A549 (cell line): ENCODE data around the gene NKX2-8. TPM values are rescaled to one million over a fixed set of nuclear protein-coding genes. Genes with fewer than 3 reads are reported as not detected.

Source experiments
- ATAC-seq, 2 experiments: fragments of 200-7000 bp in 1 of 2; fragments of >200 bp in 1 of 2; cut with Nextera tagmentation in 1 of 2; cut with Tn5 transposase in 1 of 2; 3 replicates each; pipeline versions ENCODE4 v1.8.0 to v1.9.1; 2018 to 2020; ENCODE audit warnings: mild to moderate bottlenecking in 1 of 2, moderate library complexity in 1 of 2
- CTCF ChIA-PET: fragments of 300-600 bp; sonication (Branson Sonifier 250); formaldehyde crosslinking; extraction: SDS; loops from one replicate; lab custom pipeline; 2021; ENCODE audit warnings: antibody characterized with exemption, inconsistent platforms; lab: Yijun Ruan, JAX
- POLR2A ChIA-PET: fragments of 350-600 bp; formaldehyde crosslinking; extraction: SDS; loops from one replicate; lab custom pipeline; 2021; ENCODE audit warnings: antibody characterized with exemption, inconsistent platforms; lab: Yijun Ruan, JAX
- DNase-seq, 2 experiments: peaks; one replicate each; pipeline versions ENCODE4 v3.0.0 to v3.0.0-alpha.2; 2011 to 2016; ENCODE audit warnings: low read depth in 1 of 2, low spot score in 1 of 2
- FAIRE-seq: peaks from 2 replicates; lab custom pipeline; 2011; peaks lifted over from hg19 to GRCh38; lab: Jason Lieb, UNC
- H3K27ac ChIP-seq, 2 experiments: fragments of >200 bp; sonication (Bioruptor Twin); formaldehyde crosslinking; 3 replicates each; pipeline ENCODE4 v1.5.1; 2016 to 2017
- H3K4me1 ChIP-seq: fragments of >200 bp; sonication (Bioruptor Twin); formaldehyde crosslinking; 3 replicates; pipeline ENCODE4 v1.6.1; 2016
- H3K4me2 ChIP-seq: fragments of >200 bp; sonication (Bioruptor Twin); formaldehyde crosslinking; 3 replicates; pipeline ENCODE4 v1.6.1; 2016
- H3K4me3 ChIP-seq: fragments of >200 bp; sonication (Bioruptor Twin); formaldehyde crosslinking; 3 replicates; pipeline ENCODE4 v1.5.1; 2016
- H3K9me3 ChIP-seq: fragments of >200 bp; sonication (Bioruptor Twin); formaldehyde crosslinking; 3 replicates; pipeline ENCODE4 v1.6.1; 2016
- BCL3 ChIP-seq: fragments of >200 bp; sonication (Bioruptor Twin); formaldehyde crosslinking; IDR thresholded peaks from 3 replicates; pipeline ENCODE4 v1.6.1; 2016
- BHLHE40 ChIP-seq: IDR thresholded peaks from 2 replicates; pipeline ENCODE4 v1.6.1; 2012; ENCODE audit warnings: low read depth, low read length, inconsistent platforms
- CHD2 ChIP-seq: fragments of 150-350 bp; IDR thresholded peaks from 2 replicates; pipeline ENCODE4 v1.6.1; 2014; ENCODE audit warnings: low read length; ENCODE audit not compliant: partially characterized antibody
- CTCF ChIP-seq: fragments of >200 bp; sonication (Bioruptor Twin); formaldehyde crosslinking; IDR thresholded peaks from 3 replicates; pipeline ENCODE4 v1.5.1; 2016
- ELK1 ChIP-seq: fragments of 150-350 bp; IDR thresholded peaks from 2 replicates; pipeline ENCODE4 v1.6.1; 2014; ENCODE audit warnings: low read depth, mild to moderate bottlenecking, low read length
- EP300 ChIP-seq, 2 experiments: fragments of >200 bp; sonication (Bioruptor Twin); formaldehyde crosslinking; IDR thresholded peaks; 2 replicates in 1 of 2; 3 replicates in 1 of 2; pipeline ENCODE4 v1.6.1; 2016 to 2017
- ESRRA ChIP-seq: fragments of 150-350 bp; IDR thresholded peaks from 2 replicates; pipeline ENCODE4 v1.6.1; 2014; ENCODE audit warnings: mild to moderate bottlenecking, low read length, borderline replicate concordance
- FOSL2 ChIP-seq, 2 experiments: fragments of 450-650 bp in 1 of 2; fragments of >200 bp in 1 of 2; sonication (Bioruptor Twin) in 1 of 2; formaldehyde crosslinking; IDR thresholded peaks; 2 replicates each; pipeline versions ENCODE4 v1.5.0 to v1.6.1; 2016 to 2020; ENCODE audit warnings: mild to moderate bottlenecking in 1 of 2, moderate library complexity in 1 of 2
- GATA3 ChIP-seq: IDR thresholded peaks from 2 replicates; pipeline ENCODE4 v1.6.1; 2012; ENCODE audit warnings: borderline replicate concordance
- HES2 ChIP-seq: fragments of >200 bp; sonication (Bioruptor Twin); formaldehyde crosslinking; IDR thresholded peaks from 2 replicates; pipeline ENCODE4 v1.6.1; 2016
- HMGXB4 ChIP-seq: fragments of 250-450 bp; sonication (Bioruptor Pico); IDR thresholded peaks from 2 replicates; pipeline ENCODE4 v1.5.0; 2021; ENCODE audit warnings: mild to moderate bottlenecking, moderate library complexity, borderline replicate concordance
- JUN ChIP-seq, 2 experiments: fragments of >200 bp; sonication (Bioruptor Twin); formaldehyde crosslinking; IDR thresholded peaks; 2 replicates in 1 of 2; 3 replicates in 1 of 2; pipeline ENCODE4 v1.6.1; 2016 to 2017
- NR3C1 ChIP-seq: fragments of >200 bp; sonication (Bioruptor Twin); formaldehyde crosslinking; IDR thresholded peaks from 3 replicates; pipeline ENCODE4 v1.6.1; 2017
- PBX3 ChIP-seq: IDR thresholded peaks from 2 replicates; pipeline ENCODE4 v1.6.1; 2012
- POLR2AphosphoS2 ChIP-seq: conservative IDR thresholded peaks from 2 replicates; pipeline ENCODE4 v1.6.1; 2012; ENCODE audit warnings: low read length, improper control_type of control experiment, inconsistent platforms
- RNF2 ChIP-seq: fragments of 200-600 bp; sonication (generic); IDR thresholded peaks from 2 replicates; pipeline ENCODE4 v1.6.1; 2016; ENCODE audit warnings: low read depth, mild to moderate bottlenecking, antibody characterized with exemption, moderate library complexity, borderline replicate concordance
- SMC3 ChIP-seq: fragments of >200 bp; sonication (Bioruptor Twin); formaldehyde crosslinking; IDR thresholded peaks from 3 replicates; pipeline ENCODE4 v1.6.1; 2018; ENCODE audit warnings: inconsistent platforms
- TFCP2L1 ChIP-seq: fragments of 250-450 bp; sonication (Bioruptor Pico); IDR thresholded peaks from 2 replicates; pipeline ENCODE4 v1.5.0; 2021; ENCODE audit warnings: mild to moderate bottlenecking
- TP53 ChIP-seq: fragments of 250-450 bp; sonication (Bioruptor Pico); IDR thresholded peaks from 2 replicates; pipeline ENCODE4 v1.5.0; 2021; ENCODE audit warnings: mild to moderate bottlenecking, moderate library complexity
- ZNF302 ChIP-seq: fragments of 250-450 bp; sonication (Bioruptor Pico); IDR thresholded peaks from 2 replicates; pipeline ENCODE4 v1.9.0; 2021; ENCODE audit warnings: inconsistent platforms, mild to moderate bottlenecking, moderate library complexity
- WGBS: methylation state at CpG from one replicate; pipeline ENCODE4 v1.1.6; 2017; ENCODE audit errors: missing lambda C conversion rate; 5-methylcytosine and 5-hydroxymethylcytosine counted together
- polyA plus RNA-seq, 4 experiments: library from polyadenylated mRNA; depleted of rRNA in 3 of 4; stranded (reverse); fragments of >200 nt; fragmentation: RNase III in 1 of 4; extraction: RNeasy Plus Mini Kit Qiagen cat#74134 plus additional on column Dnase treatment in 1 of 4; gene quantifications; 2 replicates in 3 of 4; 3 replicates in 1 of 4; pipeline ENCODE4 v1.2.3, GENCODE V29; 2011 to 2017

NKX2-8 gene
- polyA plus RNA-seq, 2 of the 4 experiments (the other 2 are of a cell fraction) = 0.58 to 0.68 TPM

- no peaks in the 10 kb centered on the region for H3K4me1 ChIP-seq
- POLR2A ChIA-PET = no interaction called here
- no peak overlapping the region for H3K4me2 ChIP-seq
- TF ChIP-seq GATA3 (no peak), PBX3 (no peak), CTCF (no peak), ESRRA (no peak), RNF2 (no peak)
- FAIRE-seq (no peak), ATAC-seq (no peak), DNase-seq (no peak)
- 84% methylated on average over 4 of the region's 4 CpGs for WGBS
- CTCF ChIA-PET = interaction anchor here (0.9 to 4.1 kb wide), 8 partner anchors 12 to 571 kb away, joined by 3 to 24 read pairs (median 4); no protein-coding TSS in a partner anchor
- no peak overlapping the region for H3K4me3 ChIP-seq
- H3K9me3 ChIP-seq = no peaks in the 10 kb centered on the region
- no peak overlapping the region for H3K27ac ChIP-seq
Observed at GRCh38 chr14:36579001-36579555, 3.3 kb downstream of the NKX2-8 start.

- no peak for DNase-seq
Observed at GRCh38 chr14:36570065-36570464, 12.3 kb downstream of the NKX2-8 start.

More at GRCh38 chr14:36570065-36570464, 12.3 kb downstream of the NKX2-8 start:
- POLR2A ChIA-PET = no interaction called here
- Histone ChIP-seq H3K4me3 (no peak overlapping the region), H3K4me2 (no peak overlapping the region), H3K4me1 (no peaks in the 10 kb centered on the region), H3K27ac (no peak overlapping the region), H3K9me3 (no peaks in the 10 kb centered on the region; the same call in 2 of the 3 replicates)
- FAIRE-seq (no peak), ATAC-seq (no peak)
- CTCF ChIA-PET = no interaction called here
- 0% methylated on average over 2 of the region's 2 CpGs for WGBS
- TF ChIP-seq SMC3 (no peak), BHLHE40 (no peak), BCL3 (no peak), EP300 (IDR thresholded peaks at IDR 0.05) (no peak), CHD2 (no peak), ELK1 (no peak), JUN (IDR thresholded peaks at IDR 0.05) (no peak), NR3C1 (no peak), FOSL2 (IDR thresholded peaks at IDR 0.05) (no peak), FOSL2 (CRISPR knock-in tag; IDR thresholded peaks at IDR 0.05) (no peak), RNF2 (no peak), HES2 (no peak), HMGXB4 (no peak), ZNF302 (CRISPR knock-in tag) (no peak), POLR2AphosphoS2 (no peak), TFCP2L1 (CRISPR knock-in tag) (no peak), TP53 (CRISPR knock-in tag) (no peak), ESRRA (no peak), PBX3 (no peak)
